ENCODE measurements around the gene KIAA0232.
"Not testable (repeated sequence)": the region's sequence is repeated elsewhere in the genome, so short reads cannot be mapped to it uniquely, and the experiment has no call there.

The KIAA0232 gene

GRCh38 chr4:6902318-6903042 lies 120.0 kb downstream of the KIAA0232 start:
- H3K4me1 ChIP-seq (ENCODE audit: control insufficient read depth, insufficient read depth, low read length): no peaks in the 10 kb centered on the region
- H3K9ac ChIP-seq (ENCODE audit: low read depth, low read length): peak overlapping the region; percentile 24
- peaks cover 4% of the 10 kb centered on the region for H3K27me3 ChIP-seq (ENCODE audit: control insufficient read depth, insufficient read depth, low read length)
- H3K9me3 ChIP-seq (ENCODE audit: control insufficient read depth, insufficient read depth, low read length): no peaks in the 10 kb centered on the region
- H3K4me3 ChIP-seq (ENCODE audit: low read depth, low read length): no peak overlapping the region
- H3K36me3 ChIP-seq (ENCODE audit: control insufficient read depth, insufficient read depth, low read length): no peaks in the 10 kb centered on the region

GRCh38 chr4:6905516-6906445 lies 123.3 kb downstream of the KIAA0232 start:
- Histone ChIP-seq H3K9me3 (ENCODE audit: control insufficient read depth, insufficient read depth, low read length) (no peaks in the 10 kb centered on the region), H3K36me3 (ENCODE audit: control insufficient read depth, insufficient read depth, low read length) (no peaks in the 10 kb centered on the region), H3K4me1 (ENCODE audit: control insufficient read depth, insufficient read depth, low read length) (peaks cover 3% of the 10 kb centered on the region), H3K4me3 (ENCODE audit: low read depth, low read length) (no peak overlapping the region), H3K27me3 (ENCODE audit: control insufficient read depth, insufficient read depth, low read length) (peaks cover 10% of the 10 kb centered on the region), H3K9ac (ENCODE audit: low read depth, low read length) (no peak overlapping the region)

GRCh38 chr4:6906486-6906885 lies 124.0 kb downstream of the KIAA0232 start:
- not testable (repeated sequence) for H3K36me3 ChIP-seq (ENCODE audit: control insufficient read depth, insufficient read depth, low read length); H3K9ac ChIP-seq (ENCODE audit: low read depth, low read length); H3K4me3 ChIP-seq (ENCODE audit: low read depth, low read length); H3K9me3 ChIP-seq (ENCODE audit: control insufficient read depth, insufficient read depth, low read length); H3K4me1 ChIP-seq (ENCODE audit: control insufficient read depth, insufficient read depth, low read length)
- H3K27me3 ChIP-seq (ENCODE audit: control insufficient read depth, insufficient read depth, low read length): peaks cover 13% of the 10 kb centered on the region

- H3K27me3 ChIP-seq (ENCODE audit: control insufficient read depth, insufficient read depth, low read length): peaks cover 13% of the 10 kb centered on the region
- peak overlapping the region; percentile 47 for H3K4me3 ChIP-seq (ENCODE audit: low read depth, low read length)
- H3K9ac ChIP-seq (ENCODE audit: low read depth, low read length): no peak overlapping the region
- peaks cover 10% of the 10 kb centered on the region for H3K4me1 ChIP-seq (ENCODE audit: control insufficient read depth, insufficient read depth, low read length)
- H3K9me3 ChIP-seq (ENCODE audit: control insufficient read depth, insufficient read depth, low read length): no peaks in the 10 kb centered on the region
- no peaks in the 10 kb centered on the region for H3K36me3 ChIP-seq (ENCODE audit: control insufficient read depth, insufficient read depth, low read length)
Measured at GRCh38 chr4:6907658-6908191, 125.2 kb downstream of the KIAA0232 start.

GRCh38 chr4:6908432-6909112 lies 126.0 kb downstream of the KIAA0232 start:
- H3K9ac ChIP-seq (ENCODE audit: low read depth, low read length): no peak overlapping the region
- H3K4me1 ChIP-seq (ENCODE audit: control insufficient read depth, insufficient read depth, low read length): peaks cover 10% of the 10 kb centered on the region
- H3K36me3 ChIP-seq (ENCODE audit: control insufficient read depth, insufficient read depth, low read length): no peaks in the 10 kb centered on the region
- H3K27me3 ChIP-seq (ENCODE audit: control insufficient read depth, insufficient read depth, low read length): peaks cover 13% of the 10 kb centered on the region
- H3K4me3 ChIP-seq (ENCODE audit: low read depth, low read length): peak overlapping the region; percentile 69
- H3K9me3 ChIP-seq (ENCODE audit: control insufficient read depth, insufficient read depth, low read length): no peaks in the 10 kb centered on the region

- Histone ChIP-seq H3K4me3 (ENCODE audit: low read depth, low read length) (peak within 1 kb of the TSS; percentile 69), H3K9ac (ENCODE audit: low read depth, low read length) (peak within 1 kb of the TSS; percentile 65), H3K36me3 (ENCODE audit: control insufficient read depth, insufficient read depth, low read length) (no peaks in the 10 kb centered on the region), H3K27me3 (ENCODE audit: control insufficient read depth, insufficient read depth, low read length) (peaks cover 13% of the 10 kb centered on the region), H3K9me3 (ENCODE audit: control insufficient read depth, insufficient read depth, low read length) (no peaks in the 10 kb centered on the region), H3K4me1 (ENCODE audit: control insufficient read depth, insufficient read depth, low read length) (peaks cover 10% of the 10 kb centered on the region)
Measured at GRCh38 chr4:6909113-6909969, 126.8 kb downstream of the KIAA0232 start, which contains the start of gene TBC1D14. Gene TBC1D14, plus strand, starts transcription at chr4:6909826. Its CDS starts 13,564 bp downstream, at chr4:6923390.

- peak overlapping the region; percentile 69 for H3K4me3 ChIP-seq (ENCODE audit: low read depth, low read length)
- peak overlapping the region; percentile 47 for H3K9ac ChIP-seq (ENCODE audit: low read depth, low read length)
- H3K36me3 ChIP-seq (ENCODE audit: control insufficient read depth, insufficient read depth, low read length): no peaks in the 10 kb centered on the region
- no peaks in the 10 kb centered on the region for H3K9me3 ChIP-seq (ENCODE audit: control insufficient read depth, insufficient read depth, low read length)
- peaks cover 10% of the 10 kb centered on the region for H3K4me1 ChIP-seq (ENCODE audit: control insufficient read depth, insufficient read depth, low read length)
- peaks cover 13% of the 10 kb centered on the region for H3K27me3 ChIP-seq (ENCODE audit: control insufficient read depth, insufficient read depth, low read length)
Measured at GRCh38 chr4:6909970-6910339, 127.4 kb downstream of the KIAA0232 start.

- H3K4me1 ChIP-seq (ENCODE audit: control insufficient read depth, insufficient read depth, low read length): peaks cover 10% of the 10 kb centered on the region
- H3K27me3 ChIP-seq (ENCODE audit: control insufficient read depth, insufficient read depth, low read length): peaks cover 13% of the 10 kb centered on the region
- H3K9ac ChIP-seq (ENCODE audit: low read depth, low read length): peak overlapping the region; percentile 47
- no peaks in the 10 kb centered on the region for H3K36me3 ChIP-seq (ENCODE audit: control insufficient read depth, insufficient read depth, low read length)
- no peaks in the 10 kb centered on the region for H3K9me3 ChIP-seq (ENCODE audit: control insufficient read depth, insufficient read depth, low read length)
- peak overlapping the region; percentile 69 for H3K4me3 ChIP-seq (ENCODE audit: low read depth, low read length)
Measured at GRCh38 chr4:6910340-6910959, 127.9 kb downstream of the KIAA0232 start.

GRCh38 chr4:6910960-6911874 lies 128.7 kb downstream of the KIAA0232 start:
- Histone ChIP-seq H3K9me3 (ENCODE audit: control insufficient read depth, insufficient read depth, low read length) (no peaks in the 10 kb centered on the region), H3K9ac (ENCODE audit: low read depth, low read length) (no peak overlapping the region), H3K27me3 (ENCODE audit: control insufficient read depth, insufficient read depth, low read length) (peaks cover 13% of the 10 kb centered on the region), H3K4me3 (ENCODE audit: low read depth, low read length) (peak overlapping the region; percentile 69), H3K36me3 (ENCODE audit: control insufficient read depth, insufficient read depth, low read length) (no peaks in the 10 kb centered on the region), H3K4me1 (ENCODE audit: control insufficient read depth, insufficient read depth, low read length) (peaks cover 10% of the 10 kb centered on the region)

- H3K4me1 ChIP-seq (ENCODE audit: control insufficient read depth, insufficient read depth, low read length): peaks cover 14% of the 10 kb centered on the region
- H3K36me3 ChIP-seq (ENCODE audit: control insufficient read depth, insufficient read depth, low read length); H3K4me3 ChIP-seq (ENCODE audit: low read depth, low read length); H3K9ac ChIP-seq (ENCODE audit: low read depth, low read length); H3K9me3 ChIP-seq (ENCODE audit: control insufficient read depth, insufficient read depth, low read length): not testable (repeated sequence)
- peaks cover 13% of the 10 kb centered on the region for H3K27me3 ChIP-seq (ENCODE audit: control insufficient read depth, insufficient read depth, low read length)
Measured at GRCh38 chr4:6911917-6912316, 129.4 kb downstream of the KIAA0232 start.
